IPS DF 4.7 (cell line): ENCODE data around the gene TYMS.
A peak's percentile ranks its signal among the peaks of the same experiment; 100 is the strongest.

Source experiments
- DNase-seq: peaks from one replicate; pipeline ENCODE4 v3.0.0-alpha.2; 2013; ENCODE audit warnings: low spot score; ENCODE audit errors: extremely low read depth

Gene TYMS

GRCh38 chr18:644395-645004 is 13.0 kb upstream of the TYMS start:
- no peak for DNase-seq

GRCh38 chr18:647304-647703 is 10.1 kb upstream of the TYMS start:
- no peak for DNase-seq

GRCh38 chr18:649341-649740 is 8.1 kb upstream of the TYMS start:
- no peak for DNase-seq

GRCh38 chr18:650428-650858 is 7.0 kb upstream of the TYMS start:
- DNase-seq: no peak

- no peak for DNase-seq
These were observed 5.3 kb upstream of the TYMS start for GRCh38 chr18:652131-652530.

GRCh38 chr18:653512-653911 is 3.9 kb upstream of the TYMS start:
- DNase-seq: no peak

- DNase-seq: no peak
These were observed 2.9 kb upstream of the TYMS start for GRCh38 chr18:654601-655000.

- DNase-seq: no peak
These were observed 2.0 kb upstream of the TYMS start for GRCh38 chr18:655445-655844.

GRCh38 chr18:658001-658946 is 821 bp downstream of the TYMS start:
- DNase-seq: peak; percentile 69

GRCh38 chr18:658947-659533 is 1.6 kb downstream of the TYMS start:
- DNase-seq: no peak

GRCh38 chr18:659597-659996 is 2.1 kb downstream of the TYMS start:
- DNase-seq: no peak

- no peak for DNase-seq
These were observed 4.7 kb downstream of the TYMS start for GRCh38 chr18:662197-662596.

- no peak for DNase-seq
These were observed 8.7 kb downstream of the TYMS start for GRCh38 chr18:666177-666576.

GRCh38 chr18:666628-667027 is 9.2 kb downstream of the TYMS start:
- no peak for DNase-seq

GRCh38 chr18:668260-668659 is 10.8 kb downstream of the TYMS start:
- no peak for DNase-seq

GRCh38 chr18:669077-669476 is 11.6 kb downstream of the TYMS start:
- DNase-seq: no peak

- DNase-seq: no peak
These were observed 13.1 kb downstream of the TYMS start for GRCh38 chr18:670522-670921.

- DNase-seq: no peak
These were observed 14.0 kb downstream of the TYMS start for GRCh38 chr18:671405-671804.

GRCh38 chr18:673317-673716 is 15.9 kb downstream of the TYMS start:
- DNase-seq: no peak

GRCh38 chr18:673769-674168 is 16.3 kb downstream of the TYMS start:
- DNase-seq: no peak

GRCh38 chr18:675307-675706 is 17.9 kb downstream of the TYMS start:
- DNase-seq: no peak

GRCh38 chr18:676069-676468 is 18.6 kb downstream of the TYMS start:
- no peak for DNase-seq
